Loucy (cell line): ENCODE measurements around the gene TCEA3.

ENCODE experiments used
- H2AFZ ChIP-seq: fragments of 200-600 bp; sonication (generic); 2 replicates; pipeline ENCODE4 v1.6.0; 2016; ENCODE audit warnings: antibody characterized with exemption, mild to moderate bottlenecking, low read length, moderate library complexity
- H3F3A ChIP-seq: fragments of 200-600 bp; 2 replicates; pipeline ENCODE4 v1.6.0; 2016; ENCODE audit warnings: antibody characterized with exemption, low read depth, mild to moderate bottlenecking
- H3K27me3 ChIP-seq: fragments of 200-600 bp; sonication (generic); 2 replicates; pipeline ENCODE4 v1.6.1; 2014; ENCODE audit warnings: low read length, mild to moderate bottlenecking; ENCODE audit not compliant: insufficient read depth, poor library complexity, severe bottlenecking
- H3K36me3 ChIP-seq: fragments of 200-600 bp; sonication (generic); 2 replicates; pipeline ENCODE4 v1.6.1; 2016; ENCODE audit warnings: low read length; ENCODE audit not compliant: insufficient read depth
- H3K4me1 ChIP-seq: fragments of 200-600 bp; sonication (generic); 2 replicates; pipeline ENCODE4 v1.5.1; 2014; ENCODE audit warnings: low read length, mild to moderate bottlenecking; ENCODE audit not compliant: insufficient read depth, poor library complexity, severe bottlenecking
- H3K4me2 ChIP-seq: fragments of 200-600 bp; sonication (generic); 2 replicates; pipeline ENCODE4 v1.6.0; 2014; ENCODE audit warnings: antibody characterized with exemption, low read length, low read depth, mild to moderate bottlenecking; ENCODE audit not compliant: poor library complexity, severe bottlenecking
- H3K4me3 ChIP-seq: fragments of 200-600 bp; sonication (generic); 2 replicates; pipeline ENCODE4 v1.5.1; 2014; ENCODE audit warnings: low read length, mild to moderate bottlenecking, mixed read lengths; ENCODE audit not compliant: poor library complexity, severe bottlenecking
- H3K79me2 ChIP-seq: fragments of 200-600 bp; sonication (generic); 2 replicates; pipeline ENCODE4 v1.6.1; 2014; ENCODE audit warnings: low read length; ENCODE audit not compliant: insufficient read depth
- H3K9ac ChIP-seq: fragments of 200-600 bp; sonication (generic); 2 replicates; pipeline ENCODE4 v1.6.0; 2014; ENCODE audit warnings: mild to moderate bottlenecking, low read depth, low read length, moderate library complexity; ENCODE audit not compliant: poor library complexity, severe bottlenecking
- H3K9me2 ChIP-seq: fragments of 200-600 bp; sonication (generic); replicated peaks from 2 replicates; pipeline ENCODE4 v1.6.1; 2016; ENCODE audit warnings: low read depth, low read length, mixed read lengths
- H3K9me3 ChIP-seq: fragments of 200-600 bp; sonication (generic); 2 replicates; pipeline ENCODE4 v1.6.1; 2014; ENCODE audit warnings: mild to moderate bottlenecking, antibody characterized with exemption, low read length, low read depth; ENCODE audit not compliant: insufficient read depth
- H4K20me1 ChIP-seq: fragments of 200-600 bp; sonication (generic); 2 replicates; pipeline ENCODE4 v1.6.0; 2014; ENCODE audit warnings: antibody characterized with exemption, low read length, mild to moderate bottlenecking; ENCODE audit not compliant: insufficient read depth, poor library complexity, severe bottlenecking
- EZH2phosphoT487 ChIP-seq: fragments of 200-600 bp; IDR thresholded peaks from 2 replicates; pipeline ENCODE4 v1.6.1; 2018; ENCODE audit warnings: antibody characterized with exemption, mild to moderate bottlenecking, moderate library complexity, borderline replicate concordance
- TF ChIP-seq, protein P1 (sequence below): fragments of 200-600 bp; sonication (generic); conservative IDR thresholded peaks from 2 replicates; pipeline ENCODE4 v1.5.1; 2014; ENCODE audit warnings: mild to moderate bottlenecking, antibody characterized with exemption, low read length

The TCEA3 gene

DNA sequence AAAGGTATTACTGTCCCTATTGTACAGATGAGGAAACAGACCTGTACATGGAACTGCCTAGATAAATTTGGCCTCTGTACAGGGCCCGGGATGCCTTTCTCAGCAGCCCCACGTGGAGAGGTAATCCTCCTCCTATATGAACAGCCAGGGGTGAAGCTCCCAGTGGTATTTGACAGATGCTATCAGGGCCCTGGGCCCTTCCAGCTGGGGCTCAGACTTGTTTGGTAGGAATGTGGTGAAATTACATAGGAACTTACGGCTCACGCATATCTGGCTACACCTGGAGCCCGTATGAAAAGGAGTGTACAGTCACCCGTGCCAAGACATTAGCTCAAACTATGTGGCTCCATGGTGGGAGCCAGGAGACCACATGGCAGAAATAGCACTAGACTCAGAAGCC lies 24.8 kb upstream of the TCEA3 start:
- no peaks in the 10 kb centered on the region for H3F3A ChIP-seq
- no peak overlapping the region for H3K9ac ChIP-seq
- no peaks in the 10 kb centered on the region for H3K9me2 ChIP-seq
- H2AFZ ChIP-seq: no peak overlapping the region
- no peak overlapping the region for H3K4me3 ChIP-seq
- H3K27me3 ChIP-seq: no peaks in the 10 kb centered on the region
- H3K9me3 ChIP-seq: no peaks in the 10 kb centered on the region
- no peak overlapping the region for H3K4me2 ChIP-seq
- no peaks in the 10 kb centered on the region for H4K20me1 ChIP-seq
- H3K4me1 ChIP-seq: peaks cover 24% of the 10 kb centered on the region
- H3K79me2 ChIP-seq: no peaks in the 10 kb centered on the region
- TF ChIP-seq EZH2phosphoT487: no peak
- TF ChIP-seq, protein P1, sequence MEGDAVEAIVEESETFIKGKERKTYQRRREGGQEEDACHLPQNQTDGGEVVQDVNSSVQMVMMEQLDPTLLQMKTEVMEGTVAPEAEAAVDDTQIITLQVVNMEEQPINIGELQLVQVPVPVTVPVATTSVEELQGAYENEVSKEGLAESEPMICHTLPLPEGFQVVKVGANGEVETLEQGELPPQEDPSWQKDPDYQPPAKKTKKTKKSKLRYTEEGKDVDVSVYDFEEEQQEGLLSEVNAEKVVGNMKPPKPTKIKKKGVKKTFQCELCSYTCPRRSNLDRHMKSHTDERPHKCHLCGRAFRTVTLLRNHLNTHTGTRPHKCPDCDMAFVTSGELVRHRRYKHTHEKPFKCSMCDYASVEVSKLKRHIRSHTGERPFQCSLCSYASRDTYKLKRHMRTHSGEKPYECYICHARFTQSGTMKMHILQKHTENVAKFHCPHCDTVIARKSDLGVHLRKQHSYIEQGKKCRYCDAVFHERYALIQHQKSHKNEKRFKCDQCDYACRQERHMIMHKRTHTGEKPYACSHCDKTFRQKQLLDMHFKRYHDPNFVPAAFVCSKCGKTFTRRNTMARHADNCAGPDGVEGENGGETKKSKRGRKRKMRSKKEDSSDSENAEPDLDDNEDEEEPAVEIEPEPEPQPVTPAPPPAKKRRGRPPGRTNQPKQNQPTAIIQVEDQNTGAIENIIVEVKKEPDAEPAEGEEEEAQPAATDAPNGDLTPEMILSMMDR: no peak
- H3K36me3 ChIP-seq: no peaks in the 10 kb centered on the region

- TF ChIP-seq, protein P1: no peak
- no peak for TF ChIP-seq EZH2phosphoT487
- Histone ChIP-seq H3K79me2 (no peaks in the 10 kb centered on the region), H4K20me1 (no peaks in the 10 kb centered on the region), H3K4me2 (no peak overlapping the region), H3K4me3 (no peak overlapping the region), H2AFZ (no peak overlapping the region), H3K9me2 (no peaks in the 10 kb centered on the region), H3K9ac (no peak overlapping the region), H3K27me3 (no peaks in the 10 kb centered on the region), H3K36me3 (no peaks in the 10 kb centered on the region), H3K9me3 (no peaks in the 10 kb centered on the region), H3K4me1 (peaks cover 24% of the 10 kb centered on the region), H3F3A (no peaks in the 10 kb centered on the region)
Measured at GRCh38 chr1:23448846-23449245, 24.3 kb upstream of the TCEA3 start.

DNA sequence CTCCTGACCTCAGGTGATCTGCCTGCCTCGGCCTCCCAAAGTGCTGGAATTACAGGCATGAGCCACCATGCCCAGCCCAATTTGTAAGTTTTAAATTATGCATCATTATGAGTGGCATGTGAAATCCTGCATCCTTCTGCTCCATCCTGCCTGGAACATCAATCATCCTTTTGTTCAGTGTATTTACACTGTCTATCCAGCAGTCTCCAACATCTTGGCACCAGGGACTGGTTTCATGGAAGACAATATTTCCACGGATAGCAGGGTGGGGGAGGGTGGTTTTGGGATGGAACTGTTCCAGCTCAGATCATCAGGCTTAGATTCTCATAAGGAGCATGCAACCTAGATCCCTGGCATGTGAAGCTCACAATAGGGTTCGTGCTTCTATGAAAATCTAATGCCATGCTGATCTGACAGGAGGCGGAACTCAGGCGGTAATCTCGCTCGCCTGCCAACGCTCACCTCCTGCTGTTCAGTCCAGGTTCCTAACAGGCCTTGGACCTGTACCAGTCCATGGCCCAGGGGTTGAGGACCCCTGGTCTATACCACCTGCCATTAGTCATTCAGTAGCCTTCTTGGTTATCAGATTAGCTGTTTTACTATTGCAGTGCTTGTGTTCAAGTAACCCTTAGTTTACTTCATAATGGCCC lies 22.2 kb upstream of the TCEA3 start:
- Histone ChIP-seq H3F3A (no peaks in the 10 kb centered on the region), H3K27me3 (no peaks in the 10 kb centered on the region), H3K9me2 (no peaks in the 10 kb centered on the region), H3K9me3 (no peaks in the 10 kb centered on the region), H3K9ac (no peak overlapping the region), H3K4me2 (no peak overlapping the region), H3K4me3 (no peak overlapping the region), H3K79me2 (no peaks in the 10 kb centered on the region), H2AFZ (no peak overlapping the region), H3K4me1 (peaks cover 12% of the 10 kb centered on the region), H3K36me3 (no peaks in the 10 kb centered on the region), H4K20me1 (no peaks in the 10 kb centered on the region)
- TF ChIP-seq EZH2phosphoT487: no peak
- TF ChIP-seq, protein P1: no peak
